ENCODE results near the gene CPVL.

DNA sequence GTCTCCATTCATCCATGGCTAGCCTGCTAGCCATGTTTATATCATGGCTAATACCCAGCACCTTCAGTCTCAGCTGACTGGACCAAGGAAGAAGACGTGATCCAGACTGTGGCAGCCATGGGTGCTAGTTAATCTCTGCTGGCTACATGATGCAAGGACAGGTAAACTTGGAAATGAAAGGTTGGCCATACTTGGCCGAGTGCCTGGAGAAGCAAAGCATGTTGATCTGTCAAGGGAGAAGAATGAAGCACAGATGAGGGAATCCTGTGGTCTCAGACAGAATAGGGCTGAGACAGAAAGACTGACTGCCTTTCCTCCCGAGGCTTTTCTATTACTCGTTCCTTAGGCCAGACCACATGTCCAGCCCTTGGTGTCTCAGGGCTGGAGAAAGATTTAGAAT lies 41.1 kb downstream of the CPVL start:
- TF ChIP-seq, protein P1, sequence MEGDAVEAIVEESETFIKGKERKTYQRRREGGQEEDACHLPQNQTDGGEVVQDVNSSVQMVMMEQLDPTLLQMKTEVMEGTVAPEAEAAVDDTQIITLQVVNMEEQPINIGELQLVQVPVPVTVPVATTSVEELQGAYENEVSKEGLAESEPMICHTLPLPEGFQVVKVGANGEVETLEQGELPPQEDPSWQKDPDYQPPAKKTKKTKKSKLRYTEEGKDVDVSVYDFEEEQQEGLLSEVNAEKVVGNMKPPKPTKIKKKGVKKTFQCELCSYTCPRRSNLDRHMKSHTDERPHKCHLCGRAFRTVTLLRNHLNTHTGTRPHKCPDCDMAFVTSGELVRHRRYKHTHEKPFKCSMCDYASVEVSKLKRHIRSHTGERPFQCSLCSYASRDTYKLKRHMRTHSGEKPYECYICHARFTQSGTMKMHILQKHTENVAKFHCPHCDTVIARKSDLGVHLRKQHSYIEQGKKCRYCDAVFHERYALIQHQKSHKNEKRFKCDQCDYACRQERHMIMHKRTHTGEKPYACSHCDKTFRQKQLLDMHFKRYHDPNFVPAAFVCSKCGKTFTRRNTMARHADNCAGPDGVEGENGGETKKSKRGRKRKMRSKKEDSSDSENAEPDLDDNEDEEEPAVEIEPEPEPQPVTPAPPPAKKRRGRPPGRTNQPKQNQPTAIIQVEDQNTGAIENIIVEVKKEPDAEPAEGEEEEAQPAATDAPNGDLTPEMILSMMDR (IDR thresholded peaks at IDR 0.05; ENCODE audit: insufficient read depth, low read depth, low read length), result no peak
- no peak for TF ChIP-seq EZH2 (IDR thresholded peaks at IDR 0.05; ENCODE audit: insufficient read depth, low read length)
